Neural progenitor cell (in vitro differentiated cells): ENCODE data around the gene KLHL13. TPM values are rescaled to one million over a fixed set of nuclear protein-coding genes. Genes with fewer than 3 reads are reported as not detected.

Experiments used
- DNase-seq: peaks from one replicate; pipeline ENCODE4 v3.0.0-alpha.2; 2016; ENCODE audit warnings: low spot score
- H2AFZ ChIP-seq: fragments of 200-600 bp; sonication (generic); replicated peaks from 2 replicates; pipeline ENCODE4 v1.6.1; 2016; ENCODE audit warnings: antibody characterized with exemption
- H3F3A ChIP-seq: fragments of 200-600 bp; sonication (generic); 2 replicates; pipeline ENCODE4 v1.6.1; 2016; ENCODE audit warnings: antibody characterized with exemption, low read depth
- H3K27ac ChIP-seq: fragments of 200-600 bp; sonication (generic); 2 replicates; pipeline ENCODE4 v1.5.1; 2016; ENCODE audit warnings: mild to moderate bottlenecking
- H3K27me3 ChIP-seq: fragments of 200-600 bp; sonication (generic); 2 replicates; pipeline ENCODE4 v1.6.1; 2016; ENCODE audit warnings: mild to moderate bottlenecking, moderate library complexity
- H3K36me3 ChIP-seq: fragments of 200-600 bp; sonication (generic); 2 replicates; pipeline ENCODE4 v1.5.1; 2016
- H3K4me1 ChIP-seq: fragments of 200-600 bp; sonication (generic); 2 replicates; pipeline ENCODE4 v1.6.1; 2016; ENCODE audit warnings: mixed run types
- H3K4me2 ChIP-seq: fragments of 200-600 bp; sonication (generic); 2 replicates; pipeline ENCODE4 v1.6.1; 2016
- H3K4me3 ChIP-seq: fragments of 200-600 bp; sonication (generic); 2 replicates; pipeline ENCODE4 v1.5.1; 2016
- H3K79me2 ChIP-seq: fragments of 200-600 bp; sonication (generic); 2 replicates; pipeline ENCODE4 v1.6.1; 2016; ENCODE audit warnings: low read depth
- H3K9ac ChIP-seq: fragments of 200-600 bp; sonication (generic); 2 replicates; pipeline ENCODE4 v1.6.1; 2016
- H3K9me3 ChIP-seq: fragments of 200-600 bp; sonication (generic); 2 replicates; pipeline ENCODE4 v1.5.1; 2016; ENCODE audit warnings: low read depth
- H4K20me1 ChIP-seq: fragments of 200-600 bp; sonication (generic); 2 replicates; pipeline ENCODE4 v1.6.1; 2016; ENCODE audit warnings: low read depth
- H3K27ac Mint-ChIP-seq: 3 replicates; pipeline ENCODE4 v1.8.0; 2021; ENCODE audit warnings: mixed read lengths
- H3K27me3 Mint-ChIP-seq: 2 replicates; pipeline ENCODE4 v1.8.0; 2022; ENCODE audit warnings: low read depth, mild to moderate bottlenecking, inconsistent platforms, moderate library complexity, mixed read lengths; ENCODE audit not compliant: insufficient read depth
- H3K36me3 Mint-ChIP-seq: 3 replicates; pipeline ENCODE4 v1.8.0; 2021; ENCODE audit warnings: mixed read lengths
- H3K4me1 Mint-ChIP-seq: 3 replicates; pipeline ENCODE4 v1.8.0; 2021; ENCODE audit warnings: mixed read lengths
- H3K4me3 Mint-ChIP-seq: 3 replicates; pipeline ENCODE4 v1.8.0; 2021; ENCODE audit warnings: mild to moderate bottlenecking, moderate library complexity, mixed read lengths
- H3K9me3 Mint-ChIP-seq: 3 replicates; pipeline ENCODE4 v1.8.0; 2020; ENCODE audit warnings: mixed read lengths
- EZH2 ChIP-seq: fragments of 200-600 bp; sonication (generic); IDR thresholded peaks from 2 replicates; pipeline ENCODE4 v1.6.1; 2017; ENCODE audit warnings: antibody characterized with exemption, mild to moderate bottlenecking, moderate library complexity
- EZH2phosphoT487 ChIP-seq: fragments of 200-600 bp; sonication (generic); IDR thresholded peaks from 2 replicates; pipeline ENCODE4 v1.6.1; 2017; ENCODE audit warnings: antibody characterized with exemption
- total RNA-seq: library from RNA; depleted of rRNA; stranded (reverse); fragments of >200 nt; gene quantifications from 2 replicates; pipeline ENCODE4 v1.2.3, GENCODE V29; 2015; ENCODE audit warnings: low replicate concordance
- TF ChIP-seq, protein P1 (sequence below): fragments of 200-600 bp; sonication (generic); IDR thresholded peaks from 2 replicates; pipeline ENCODE4 v1.5.1; 2017; ENCODE audit warnings: antibody characterized with exemption, mild to moderate bottlenecking

KLHL13 gene
- total RNA-seq, 1 donor from 2014 or later: 22.6 TPM

DNA sequence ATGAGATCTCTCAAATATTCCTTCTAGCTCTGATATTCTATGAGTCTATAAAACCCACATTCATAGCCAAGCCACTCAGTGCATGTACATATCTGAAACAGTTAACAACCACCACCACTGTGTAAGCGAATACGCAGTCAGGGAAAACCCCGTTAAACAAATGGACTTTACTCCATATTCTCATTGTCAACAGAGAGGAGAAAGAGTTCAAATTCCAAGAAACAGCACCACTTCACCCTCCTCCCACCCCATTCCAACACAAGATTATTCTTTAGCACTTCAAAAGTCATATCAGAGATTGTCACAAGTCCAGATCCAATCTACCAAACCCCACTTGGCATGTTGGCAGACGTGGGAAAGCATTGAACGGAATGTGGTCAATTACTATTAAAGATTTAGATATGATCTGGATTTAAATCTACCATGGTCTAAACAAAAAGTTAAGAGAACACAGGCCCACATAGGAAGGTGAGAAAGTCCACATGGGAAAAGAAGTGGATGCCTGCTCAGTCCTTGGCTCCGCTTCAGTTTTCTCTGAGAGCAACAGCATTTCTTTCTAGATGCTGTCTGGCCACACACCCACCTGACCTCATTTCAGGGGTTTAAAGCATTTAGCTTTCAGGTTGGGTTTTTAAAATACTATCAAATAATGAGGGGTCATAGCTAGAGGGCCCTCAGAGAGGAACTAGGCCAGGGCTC lies 39.8 kb upstream of the KLHL13 start:
- Histone ChIP-seq H3K27me3 (no peaks in the 10 kb centered on the region), H3K36me3 (no peaks in the 10 kb centered on the region), H3F3A (no peaks in the 10 kb centered on the region), H3K79me2 (no peaks in the 10 kb centered on the region), H3K4me3 (no peak overlapping the region), H2AFZ (no peak overlapping the region), H4K20me1 (no peaks in the 10 kb centered on the region), H3K27ac (no peak overlapping the region), H3K4me1 (no peaks in the 10 kb centered on the region), H3K4me2 (no peak overlapping the region), H3K9ac (no peak overlapping the region), H3K9me3 (no peaks in the 10 kb centered on the region)
- no peaks in the 10 kb centered on the region for H3K27me3 Mint-ChIP-seq
- TF ChIP-seq, protein P1, sequence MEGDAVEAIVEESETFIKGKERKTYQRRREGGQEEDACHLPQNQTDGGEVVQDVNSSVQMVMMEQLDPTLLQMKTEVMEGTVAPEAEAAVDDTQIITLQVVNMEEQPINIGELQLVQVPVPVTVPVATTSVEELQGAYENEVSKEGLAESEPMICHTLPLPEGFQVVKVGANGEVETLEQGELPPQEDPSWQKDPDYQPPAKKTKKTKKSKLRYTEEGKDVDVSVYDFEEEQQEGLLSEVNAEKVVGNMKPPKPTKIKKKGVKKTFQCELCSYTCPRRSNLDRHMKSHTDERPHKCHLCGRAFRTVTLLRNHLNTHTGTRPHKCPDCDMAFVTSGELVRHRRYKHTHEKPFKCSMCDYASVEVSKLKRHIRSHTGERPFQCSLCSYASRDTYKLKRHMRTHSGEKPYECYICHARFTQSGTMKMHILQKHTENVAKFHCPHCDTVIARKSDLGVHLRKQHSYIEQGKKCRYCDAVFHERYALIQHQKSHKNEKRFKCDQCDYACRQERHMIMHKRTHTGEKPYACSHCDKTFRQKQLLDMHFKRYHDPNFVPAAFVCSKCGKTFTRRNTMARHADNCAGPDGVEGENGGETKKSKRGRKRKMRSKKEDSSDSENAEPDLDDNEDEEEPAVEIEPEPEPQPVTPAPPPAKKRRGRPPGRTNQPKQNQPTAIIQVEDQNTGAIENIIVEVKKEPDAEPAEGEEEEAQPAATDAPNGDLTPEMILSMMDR: no peak
- TF ChIP-seq EZH2 (no peak), EZH2phosphoT487 (no peak)
- no peaks in the 10 kb centered on the region for H3K9me3 Mint-ChIP-seq
- no peaks in the 10 kb centered on the region for H3K36me3 Mint-ChIP-seq
- no peaks in the 10 kb centered on the region for H3K4me1 Mint-ChIP-seq
- no peak overlapping the region for H3K4me3 Mint-ChIP-seq
- no peak for DNase-seq
- no peak overlapping the region for H3K27ac Mint-ChIP-seq

DNA sequence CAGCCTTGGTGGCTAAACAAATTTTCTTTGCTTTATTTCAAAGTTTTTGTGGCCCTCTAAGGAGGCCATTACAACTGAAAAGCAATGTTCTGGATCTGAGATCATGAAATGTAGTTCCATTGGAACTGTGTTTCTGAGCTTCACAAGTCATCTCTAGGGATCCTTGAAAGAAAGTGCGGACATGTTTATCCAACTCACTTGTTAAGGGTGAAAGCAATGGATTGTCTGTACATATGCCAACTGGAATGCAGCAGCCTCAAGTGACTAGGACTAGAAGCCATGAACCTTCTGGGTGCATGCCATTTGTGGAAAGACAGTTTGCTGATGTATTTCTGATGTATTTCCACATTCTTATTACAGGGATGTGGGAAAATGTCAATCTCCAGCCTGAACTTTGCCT lies 36.7 kb upstream of the KLHL13 start:
- TF ChIP-seq, protein P1: no peak
- no peak for TF ChIP-seq EZH2phosphoT487
- TF ChIP-seq EZH2: no peak
- no peaks in the 10 kb centered on the region for H3F3A ChIP-seq
- no peaks in the 10 kb centered on the region for H3K4me1 ChIP-seq
- H3K79me2 ChIP-seq: no peaks in the 10 kb centered on the region
- H3K4me2 ChIP-seq: no peak overlapping the region
- peaks cover 2% of the 10 kb centered on the region for H3K27me3 Mint-ChIP-seq
- H3K36me3 ChIP-seq: no peaks in the 10 kb centered on the region
- no peaks in the 10 kb centered on the region for H3K4me1 Mint-ChIP-seq
- H3K4me3 ChIP-seq: no peak overlapping the region
- no peaks in the 10 kb centered on the region for H3K9me3 ChIP-seq
- H3K27ac ChIP-seq: no peak overlapping the region
- no peak overlapping the region for H3K27ac Mint-ChIP-seq
- no peaks in the 10 kb centered on the region for H3K36me3 Mint-ChIP-seq
- no peak for DNase-seq
- H3K9me3 Mint-ChIP-seq: no peaks in the 10 kb centered on the region
- H4K20me1 ChIP-seq: no peaks in the 10 kb centered on the region
- H3K27me3 ChIP-seq: no peaks in the 10 kb centered on the region
- no peak overlapping the region for H2AFZ ChIP-seq
- no peak overlapping the region for H3K9ac ChIP-seq
- H3K4me3 Mint-ChIP-seq: no peak overlapping the region

DNA sequence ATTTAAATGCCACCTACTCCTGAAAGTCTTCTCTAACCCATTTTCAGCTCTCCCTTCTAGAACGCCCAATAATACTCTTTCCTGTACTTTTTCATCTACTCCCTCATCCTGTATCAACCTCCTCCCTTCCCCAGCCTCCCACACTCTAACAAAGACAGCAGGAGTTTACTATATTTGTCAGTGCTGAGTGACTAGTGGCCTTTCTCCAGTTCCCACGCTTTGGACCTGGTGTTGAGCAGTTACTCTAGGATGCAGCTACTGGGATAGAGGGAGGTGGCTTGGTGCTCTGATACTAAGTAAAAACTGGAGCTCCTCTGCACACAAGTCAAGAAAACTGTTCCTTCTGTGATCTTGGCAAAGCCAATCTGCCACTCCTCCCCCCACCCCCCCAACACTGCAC lies 36.1 kb upstream of the KLHL13 start:
- Histone ChIP-seq H3K27ac (no peak overlapping the region), H3K4me2 (no peak overlapping the region), H4K20me1 (no peaks in the 10 kb centered on the region), H3K27me3 (no peaks in the 10 kb centered on the region), H3K4me1 (no peaks in the 10 kb centered on the region), H3K9me3 (no peaks in the 10 kb centered on the region), H3K4me3 (no peak overlapping the region), H3F3A (no peaks in the 10 kb centered on the region), H2AFZ (no peak overlapping the region), H3K36me3 (no peaks in the 10 kb centered on the region), H3K79me2 (no peaks in the 10 kb centered on the region), H3K9ac (no peak overlapping the region)
- DNase-seq: no peak
- Mint-ChIP-seq H3K4me1 (no peaks in the 10 kb centered on the region), H3K27ac (no peak overlapping the region), H3K9me3 (no peaks in the 10 kb centered on the region), H3K27me3 (peaks cover 2% of the 10 kb centered on the region), H3K36me3 (no peaks in the 10 kb centered on the region), H3K4me3 (no peak overlapping the region)
- TF ChIP-seq, protein P1: no peak
- TF ChIP-seq EZH2phosphoT487: no peak
- TF ChIP-seq EZH2: no peak
